Measurements from ENCODE around the gene KCNIP1. TPM values are rescaled to one million over a fixed set of nuclear protein-coding genes. Genes with fewer than 3 reads are reported as not detected.

KCNIP1 gene
- polyA plus RNA-seq, 1 donor from 2014 or later, result 13.8 TPM

DNA sequence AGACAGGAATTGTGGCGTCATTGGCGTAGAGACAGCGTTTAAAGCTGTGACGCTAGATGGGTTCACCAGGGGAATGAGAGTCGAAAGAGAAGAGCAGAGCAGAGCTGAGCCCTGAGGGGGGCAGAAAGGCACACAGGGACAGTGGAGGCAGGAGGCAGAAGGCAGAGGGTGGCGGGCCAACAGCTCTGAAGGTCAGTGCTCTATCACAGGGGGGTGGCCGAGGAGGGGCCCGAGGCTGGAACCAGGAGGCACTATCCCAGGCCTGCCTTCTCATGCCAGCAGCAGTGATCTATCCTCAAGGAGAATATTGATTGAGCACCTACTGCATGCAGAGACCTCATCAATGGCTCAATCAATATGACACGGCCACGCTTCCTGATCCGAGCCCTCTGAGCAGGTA is 132.4 kb downstream of the KCNIP1 start:
- no peak overlapping the region for H3K27ac ChIP-seq (ENCODE audit: low read length)
- no peak overlapping the region for H3K4me3 ChIP-seq (ENCODE audit: low read length)
- no peak overlapping the region for H3K4me2 ChIP-seq (ENCODE audit: low read length)
- no peak overlapping the region for H3K9ac ChIP-seq (ENCODE audit: low read length)
- no peak overlapping the region for H2AFZ ChIP-seq (ENCODE audit: low read depth, low read length)
- H3K9me3 ChIP-seq (ENCODE audit: low read length), result no peaks in the 10 kb centered on the region
- TF ChIP-seq RAD21 (conservative IDR thresholded peaks at IDR 0.05) (no peak), EZH2 (IDR thresholded peaks at IDR 0.05; ENCODE audit: borderline replicate concordance, insufficient read depth, low read length, poor library complexity, severe bottlenecking) (no peak), POLR2AphosphoS5 (IDR thresholded peaks at IDR 0.05) (no peak), TAF1 (IDR thresholded peaks at IDR 0.05; ENCODE audit: low read depth) (no peak), MXI1 (conservative IDR thresholded peaks at IDR 0.05; ENCODE audit: poor library complexity, severe bottlenecking) (no peak), EP300 (conservative IDR thresholded peaks at IDR 0.05; ENCODE audit: poor library complexity, severe bottlenecking) (no peak), SMC3 (conservative IDR thresholded peaks at IDR 0.05; ENCODE audit: poor library complexity) (no peak)
- TF ChIP-seq, protein P1, sequence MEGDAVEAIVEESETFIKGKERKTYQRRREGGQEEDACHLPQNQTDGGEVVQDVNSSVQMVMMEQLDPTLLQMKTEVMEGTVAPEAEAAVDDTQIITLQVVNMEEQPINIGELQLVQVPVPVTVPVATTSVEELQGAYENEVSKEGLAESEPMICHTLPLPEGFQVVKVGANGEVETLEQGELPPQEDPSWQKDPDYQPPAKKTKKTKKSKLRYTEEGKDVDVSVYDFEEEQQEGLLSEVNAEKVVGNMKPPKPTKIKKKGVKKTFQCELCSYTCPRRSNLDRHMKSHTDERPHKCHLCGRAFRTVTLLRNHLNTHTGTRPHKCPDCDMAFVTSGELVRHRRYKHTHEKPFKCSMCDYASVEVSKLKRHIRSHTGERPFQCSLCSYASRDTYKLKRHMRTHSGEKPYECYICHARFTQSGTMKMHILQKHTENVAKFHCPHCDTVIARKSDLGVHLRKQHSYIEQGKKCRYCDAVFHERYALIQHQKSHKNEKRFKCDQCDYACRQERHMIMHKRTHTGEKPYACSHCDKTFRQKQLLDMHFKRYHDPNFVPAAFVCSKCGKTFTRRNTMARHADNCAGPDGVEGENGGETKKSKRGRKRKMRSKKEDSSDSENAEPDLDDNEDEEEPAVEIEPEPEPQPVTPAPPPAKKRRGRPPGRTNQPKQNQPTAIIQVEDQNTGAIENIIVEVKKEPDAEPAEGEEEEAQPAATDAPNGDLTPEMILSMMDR (IDR thresholded peaks at IDR 0.05; ENCODE audit: poor library complexity, severe bottlenecking), result no peak
- TF ChIP-seq, protein P2, sequence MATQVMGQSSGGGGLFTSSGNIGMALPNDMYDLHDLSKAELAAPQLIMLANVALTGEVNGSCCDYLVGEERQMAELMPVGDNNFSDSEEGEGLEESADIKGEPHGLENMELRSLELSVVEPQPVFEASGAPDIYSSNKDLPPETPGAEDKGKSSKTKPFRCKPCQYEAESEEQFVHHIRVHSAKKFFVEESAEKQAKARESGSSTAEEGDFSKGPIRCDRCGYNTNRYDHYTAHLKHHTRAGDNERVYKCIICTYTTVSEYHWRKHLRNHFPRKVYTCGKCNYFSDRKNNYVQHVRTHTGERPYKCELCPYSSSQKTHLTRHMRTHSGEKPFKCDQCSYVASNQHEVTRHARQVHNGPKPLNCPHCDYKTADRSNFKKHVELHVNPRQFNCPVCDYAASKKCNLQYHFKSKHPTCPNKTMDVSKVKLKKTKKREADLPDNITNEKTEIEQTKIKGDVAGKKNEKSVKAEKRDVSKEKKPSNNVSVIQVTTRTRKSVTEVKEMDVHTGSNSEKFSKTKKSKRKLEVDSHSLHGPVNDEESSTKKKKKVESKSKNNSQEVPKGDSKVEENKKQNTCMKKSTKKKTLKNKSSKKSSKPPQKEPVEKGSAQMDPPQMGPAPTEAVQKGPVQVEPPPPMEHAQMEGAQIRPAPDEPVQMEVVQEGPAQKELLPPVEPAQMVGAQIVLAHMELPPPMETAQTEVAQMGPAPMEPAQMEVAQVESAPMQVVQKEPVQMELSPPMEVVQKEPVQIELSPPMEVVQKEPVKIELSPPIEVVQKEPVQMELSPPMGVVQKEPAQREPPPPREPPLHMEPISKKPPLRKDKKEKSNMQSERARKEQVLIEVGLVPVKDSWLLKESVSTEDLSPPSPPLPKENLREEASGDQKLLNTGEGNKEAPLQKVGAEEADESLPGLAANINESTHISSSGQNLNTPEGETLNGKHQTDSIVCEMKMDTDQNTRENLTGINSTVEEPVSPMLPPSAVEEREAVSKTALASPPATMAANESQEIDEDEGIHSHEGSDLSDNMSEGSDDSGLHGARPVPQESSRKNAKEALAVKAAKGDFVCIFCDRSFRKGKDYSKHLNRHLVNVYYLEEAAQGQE (IDR thresholded peaks at IDR 0.05; ENCODE audit: borderline replicate concordance), result no peak
- H3K27me3 ChIP-seq (ENCODE audit: insufficient read depth, low read depth, low read length), result no peaks in the 10 kb centered on the region
- no peaks in the 10 kb centered on the region for H3F3A ChIP-seq (ENCODE audit: insufficient read depth, low read length, poor library complexity, severe bottlenecking)
- no peaks in the 10 kb centered on the region for H4K20me1 ChIP-seq (ENCODE audit: insufficient read depth)
- no peaks in the 10 kb centered on the region for H3K9me2 ChIP-seq (ENCODE audit: insufficient read depth, low read length)
- H3K36me3 ChIP-seq (ENCODE audit: insufficient read depth, low read length), result no peaks in the 10 kb centered on the region
- H3K79me2 ChIP-seq (replicated peaks; ENCODE audit: insufficient read depth, low read length), result no peaks in the 10 kb centered on the region

DNA sequence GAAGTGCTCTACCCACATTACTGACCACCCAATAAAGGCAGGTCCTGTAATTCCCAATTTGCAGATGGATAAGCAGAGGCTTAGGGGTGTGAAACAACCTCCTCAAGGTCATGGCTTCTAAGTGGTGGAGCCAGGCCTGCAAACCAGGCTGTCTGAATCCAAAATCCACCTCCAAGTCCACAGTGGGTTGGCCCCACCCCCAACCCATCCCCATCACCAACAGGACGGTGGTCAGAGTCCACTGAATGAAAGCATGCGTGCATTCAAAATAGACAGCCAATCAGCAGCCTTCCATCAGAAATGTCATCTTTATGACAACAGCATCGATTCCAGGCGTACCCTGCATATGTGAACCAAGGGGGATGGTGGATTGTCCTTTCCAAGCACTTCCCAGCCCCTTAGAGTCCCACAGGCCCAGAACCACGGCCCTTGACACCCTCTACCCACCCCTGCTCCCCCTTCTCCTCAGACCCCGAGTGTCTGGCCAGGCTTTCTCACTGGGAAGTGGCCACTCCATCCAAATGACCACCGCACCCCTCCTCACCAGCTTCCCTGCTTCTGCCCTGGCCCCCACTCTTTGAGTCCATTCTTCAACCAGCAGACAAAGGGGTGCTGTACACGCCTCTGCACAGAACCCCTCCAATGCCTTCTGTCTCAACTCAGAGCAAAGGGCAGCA is 133.1 kb downstream of the KCNIP1 start:
- no peak overlapping the region for H3K27ac ChIP-seq (ENCODE audit: low read length)
- TF ChIP-seq TAF1 (IDR thresholded peaks at IDR 0.05; ENCODE audit: low read depth) (no peak), EZH2 (IDR thresholded peaks at IDR 0.05; ENCODE audit: borderline replicate concordance, insufficient read depth, low read length, poor library complexity, severe bottlenecking) (no peak), SMC3 (conservative IDR thresholded peaks at IDR 0.05; ENCODE audit: poor library complexity) (no peak), RAD21 (conservative IDR thresholded peaks at IDR 0.05) (no peak), MXI1 (conservative IDR thresholded peaks at IDR 0.05; ENCODE audit: poor library complexity, severe bottlenecking) (no peak), POLR2AphosphoS5 (IDR thresholded peaks at IDR 0.05) (no peak), EP300 (conservative IDR thresholded peaks at IDR 0.05; ENCODE audit: poor library complexity, severe bottlenecking) (no peak)
- TF ChIP-seq, protein P2 (IDR thresholded peaks at IDR 0.05; ENCODE audit: borderline replicate concordance), result no peak
- TF ChIP-seq, protein P1 (IDR thresholded peaks at IDR 0.05; ENCODE audit: poor library complexity, severe bottlenecking), result no peak
- H3K9me2 ChIP-seq (ENCODE audit: insufficient read depth, low read length), result no peaks in the 10 kb centered on the region
- H3K9ac ChIP-seq (ENCODE audit: low read length), result no peak overlapping the region
- H3K9me3 ChIP-seq (ENCODE audit: low read length), result no peaks in the 10 kb centered on the region
- no peak overlapping the region for H3K4me2 ChIP-seq (ENCODE audit: low read length)
- no peaks in the 10 kb centered on the region for H3F3A ChIP-seq (ENCODE audit: insufficient read depth, low read length, poor library complexity, severe bottlenecking)
- H2AFZ ChIP-seq (ENCODE audit: low read depth, low read length), result no peak overlapping the region
- no peak overlapping the region for H3K4me3 ChIP-seq (ENCODE audit: low read length)
- H3K79me2 ChIP-seq (replicated peaks; ENCODE audit: insufficient read depth, low read length), result no peaks in the 10 kb centered on the region
- H3K36me3 ChIP-seq (ENCODE audit: insufficient read depth, low read length), result no peaks in the 10 kb centered on the region
- H3K27me3 ChIP-seq (ENCODE audit: insufficient read depth, low read depth, low read length), result no peaks in the 10 kb centered on the region
- no peaks in the 10 kb centered on the region for H4K20me1 ChIP-seq (ENCODE audit: insufficient read depth)
